MCF 10A (cell line): ENCODE data around the gene KCNJ4. TPM values are rescaled to one million over a fixed set of nuclear protein-coding genes. Genes with fewer than 3 reads are reported as not detected.
A peak's percentile ranks its signal among the peaks of the same experiment; 100 is the strongest.
"Not testable (repeated sequence)": the region's sequence is repeated elsewhere in the genome, so short reads cannot be mapped to it uniquely, and the experiment has no call there.

Source experiments
- BruUV-seq: library from RNA; stranded (reverse); fragments of 400-500 nt; replicated peaks from 2 replicates; lab custom pipeline; 2021; lab: Mats Ljungman, UMichigan
- CTCF ChIA-PET: fragments of 300-600 bp; sonication (Branson Sonifier 250); formaldehyde crosslinking; extraction: SDS; loops from one replicate; lab custom pipeline; 2021; ENCODE audit warnings: antibody characterized with exemption, inconsistent platforms; lab: Yijun Ruan, JAX
- POLR2A ChIA-PET: fragments of 300-600, 350-650 bp; sonication (Branson Sonifier 250); formaldehyde crosslinking; extraction: SDS; loops from one replicate; lab custom pipeline; 2020; ENCODE audit warnings: antibody characterized with exemption, inconsistent platforms; lab: Yijun Ruan, JAX
- DNase-seq: peaks from one replicate; pipeline ENCODE4 v3.0.0-alpha.2; 2018; ENCODE audit not compliant: unreplicated experiment
- H3K27ac Mint-ChIP-seq: one replicate; pipeline ENCODE4 v1.8.0; 2022; ENCODE audit warnings: mild to moderate bottlenecking, low read depth, mixed read lengths; ENCODE audit not compliant: unreplicated experiment
- H3K27me3 Mint-ChIP-seq: one replicate; pipeline ENCODE4 v1.8.0; 2022; ENCODE audit warnings: mixed read lengths; ENCODE audit not compliant: insufficient read depth, unreplicated experiment
- H3K36me3 Mint-ChIP-seq: one replicate; pipeline ENCODE4 v1.8.0; 2022; ENCODE audit warnings: mild to moderate bottlenecking, moderate library complexity, mixed read lengths; ENCODE audit not compliant: insufficient read depth, unreplicated experiment
- H3K4me1 Mint-ChIP-seq: one replicate; pipeline ENCODE4 v1.8.0; 2022; ENCODE audit warnings: mixed read lengths; ENCODE audit not compliant: insufficient read depth, unreplicated experiment
- H3K4me3 Mint-ChIP-seq: one replicate; pipeline ENCODE4 v1.8.0; 2022; ENCODE audit warnings: mild to moderate bottlenecking, moderate library complexity, mixed read lengths; ENCODE audit not compliant: unreplicated experiment
- H3K9me3 Mint-ChIP-seq: one replicate; pipeline ENCODE4 v1.8.0; 2022; ENCODE audit warnings: mixed read lengths; ENCODE audit not compliant: unreplicated experiment
- intact Hi-C: fragments of 100-400 bp; cut with micrococcal nuclease; formaldehyde crosslinking; loops from 2 replicates; pipeline ENCODE4 v1.14.1; 2022
- total RNA-seq: library from RNA; stranded (reverse); gene quantifications from 2 replicates; pipeline ENCODE4 v1.2.3, GENCODE V29; 2022
- TF ChIP-seq, protein P1 (sequence below): fragments of 200-600 bp; IDR thresholded peaks from one replicate; pipeline ENCODE4 v1.8.0; 2022; ENCODE audit warnings: antibody characterized with exemption, mild to moderate bottlenecking; ENCODE audit not compliant: unreplicated experiment

Gene KCNJ4
- total RNA-seq, 1 experiment from 2014 or later: not detected

DNA sequence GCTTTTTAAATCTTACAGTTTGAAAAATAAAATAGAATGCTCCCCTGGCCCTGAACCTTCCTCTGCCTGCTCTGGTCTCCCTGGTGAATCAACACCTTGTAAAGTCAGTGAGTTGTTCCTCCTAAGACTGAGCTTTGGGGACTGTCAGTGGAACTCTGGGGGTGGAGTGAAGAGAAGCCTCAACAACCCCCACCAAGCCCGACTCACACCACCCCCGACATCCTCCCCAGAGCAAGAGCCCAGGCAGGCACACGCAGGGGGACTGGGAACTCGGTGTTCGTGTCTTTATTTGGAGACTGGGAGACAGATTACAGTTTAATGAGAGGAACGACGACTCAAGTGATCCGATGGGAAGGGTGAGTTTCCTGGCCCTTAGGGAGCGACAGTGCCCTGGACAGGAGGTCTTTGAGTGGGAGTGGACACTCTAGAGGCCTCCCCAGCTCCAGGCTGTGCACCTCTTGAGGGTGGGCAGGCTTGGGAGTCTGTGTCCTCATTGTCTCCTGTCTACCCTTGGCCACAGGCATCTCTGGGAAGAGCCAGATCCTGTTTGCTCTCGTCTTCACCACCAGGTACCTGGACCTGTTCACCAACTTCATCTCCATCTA is 19.1 kb upstream of the KCNJ4 start:
- H3K9me3 Mint-ChIP-seq: no peaks in the 10 kb centered on the region
- DNase-seq: no peak
- BruUV-seq: no TSS peak
- H3K36me3 Mint-ChIP-seq: peaks cover 13% of the 10 kb centered on the region
- TF ChIP-seq, protein P1, sequence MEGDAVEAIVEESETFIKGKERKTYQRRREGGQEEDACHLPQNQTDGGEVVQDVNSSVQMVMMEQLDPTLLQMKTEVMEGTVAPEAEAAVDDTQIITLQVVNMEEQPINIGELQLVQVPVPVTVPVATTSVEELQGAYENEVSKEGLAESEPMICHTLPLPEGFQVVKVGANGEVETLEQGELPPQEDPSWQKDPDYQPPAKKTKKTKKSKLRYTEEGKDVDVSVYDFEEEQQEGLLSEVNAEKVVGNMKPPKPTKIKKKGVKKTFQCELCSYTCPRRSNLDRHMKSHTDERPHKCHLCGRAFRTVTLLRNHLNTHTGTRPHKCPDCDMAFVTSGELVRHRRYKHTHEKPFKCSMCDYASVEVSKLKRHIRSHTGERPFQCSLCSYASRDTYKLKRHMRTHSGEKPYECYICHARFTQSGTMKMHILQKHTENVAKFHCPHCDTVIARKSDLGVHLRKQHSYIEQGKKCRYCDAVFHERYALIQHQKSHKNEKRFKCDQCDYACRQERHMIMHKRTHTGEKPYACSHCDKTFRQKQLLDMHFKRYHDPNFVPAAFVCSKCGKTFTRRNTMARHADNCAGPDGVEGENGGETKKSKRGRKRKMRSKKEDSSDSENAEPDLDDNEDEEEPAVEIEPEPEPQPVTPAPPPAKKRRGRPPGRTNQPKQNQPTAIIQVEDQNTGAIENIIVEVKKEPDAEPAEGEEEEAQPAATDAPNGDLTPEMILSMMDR: no peak
- no peaks in the 10 kb centered on the region for H3K4me1 Mint-ChIP-seq
- H3K4me3 Mint-ChIP-seq: no peak overlapping the region
- ChIA-PET CTCF (interaction anchor here (1.1 kb wide), 1 partner anchor 62 kb away, joined by 3 read pairs; no protein-coding TSS in a partner anchor), POLR2A (interaction anchor here (1.2 kb wide), 1 partner anchor 8 kb away, joined by 6 read pairs; no protein-coding TSS in a partner anchor)
- no peak overlapping the region for H3K27ac Mint-ChIP-seq
- H3K27me3 Mint-ChIP-seq: no peaks in the 10 kb centered on the region
- intact Hi-C loops: no loop called here

DNA sequence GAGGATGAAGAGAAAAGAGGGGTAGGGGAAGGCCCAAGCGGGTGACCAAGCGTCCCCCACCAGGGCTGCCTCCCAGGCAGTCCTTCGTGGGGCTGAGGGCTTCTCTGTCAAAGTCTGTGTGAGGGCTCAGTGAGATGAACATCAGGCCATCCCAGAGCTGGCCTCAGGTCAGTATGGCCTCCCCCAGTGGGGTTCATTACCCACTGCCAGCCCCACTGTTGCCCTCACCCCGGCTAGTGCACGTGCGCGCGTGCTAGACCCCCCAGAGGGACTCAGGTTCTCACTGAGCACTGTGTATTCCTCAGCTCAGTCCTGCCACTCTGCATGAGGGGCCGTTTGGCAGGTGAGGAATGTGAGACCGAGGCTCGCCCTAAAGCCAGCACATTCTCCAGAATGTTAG is 16.2 kb upstream of the KCNJ4 start:
- CTCF ChIA-PET: no interaction called here
- no peaks in the 10 kb centered on the region for H3K4me1 Mint-ChIP-seq
- DNase-seq: no peak
- H3K9me3 Mint-ChIP-seq: no peaks in the 10 kb centered on the region
- no peak overlapping the region for H3K4me3 Mint-ChIP-seq
- intact Hi-C loops: no loop called here
- peaks cover 12% of the 10 kb centered on the region for H3K36me3 Mint-ChIP-seq
- no peaks in the 10 kb centered on the region for H3K27me3 Mint-ChIP-seq
- no TSS peak for BruUV-seq
- H3K27ac Mint-ChIP-seq: no peak overlapping the region
- POLR2A ChIA-PET: interaction anchor here (1.7 kb wide), 1 partner anchor 9 kb away, joined by 5 read pairs; no protein-coding TSS in a partner anchor
- TF ChIP-seq, protein P1: no peak

DNA sequence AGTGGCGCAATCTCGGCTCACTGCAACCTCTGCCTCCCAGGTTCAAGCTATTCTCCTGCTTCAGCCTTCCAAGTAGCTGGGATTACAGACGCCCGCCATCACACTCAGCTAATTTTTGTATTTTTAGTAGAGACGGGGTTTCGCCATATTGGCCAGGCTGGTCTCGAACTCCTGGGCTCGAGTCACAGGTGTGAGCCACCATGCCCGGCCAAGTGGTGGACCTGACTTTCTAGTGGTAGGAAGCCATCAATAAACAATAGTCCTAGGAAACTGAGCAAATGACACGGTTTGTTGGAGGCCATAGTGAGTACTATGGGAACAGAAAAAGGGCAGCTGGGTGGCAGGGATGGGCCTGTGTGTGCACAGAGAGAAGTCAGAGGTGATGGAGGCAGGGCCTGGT is 15.2 kb upstream of the KCNJ4 start:
- H3K4me3 Mint-ChIP-seq: peak overlapping the region; percentile 4
- ChIA-PET CTCF (interaction anchor here (1.0 kb wide), 1 partner anchor 418 kb away, joined by 5 read pairs; no protein-coding TSS in a partner anchor), POLR2A (interaction anchor here (1.4 to 3.0 kb wide), 2 partner anchors 8 to 31 kb away, joined by 3 to 10 read pairs; no protein-coding TSS in a partner anchor)
- H3K9me3 Mint-ChIP-seq, H3K27me3 Mint-ChIP-seq, H3K36me3 Mint-ChIP-seq, H3K4me1 Mint-ChIP-seq, BruUV-seq, DNase-seq, intact Hi-C loops, H3K27ac Mint-ChIP-seq: not testable (repeated sequence)

DNA sequence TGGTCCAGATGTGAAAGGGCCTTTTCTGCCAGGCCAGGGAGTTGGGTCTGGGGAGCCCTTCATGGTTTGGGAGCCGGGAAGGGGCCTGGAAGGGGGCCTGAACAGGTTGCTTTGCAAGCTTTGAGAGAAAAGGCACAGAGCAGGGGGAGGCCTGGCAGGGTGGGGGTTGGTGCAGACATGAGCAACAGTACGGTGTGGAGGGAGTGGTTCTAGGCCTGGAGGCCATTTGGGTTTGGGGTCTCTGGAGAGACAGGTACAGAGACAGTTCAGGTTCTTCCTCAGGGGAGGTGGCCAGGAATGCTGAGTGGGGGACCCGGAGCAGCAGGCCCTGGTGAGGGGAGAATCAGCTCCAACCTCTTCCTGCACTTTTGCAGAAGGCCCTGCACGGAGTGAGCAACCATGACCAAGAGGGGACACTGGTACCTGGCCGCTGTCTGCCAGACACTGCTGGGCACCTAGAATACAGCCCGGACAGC is 14.3 kb upstream of the KCNJ4 start:
- POLR2A ChIA-PET: interaction anchor here (1.4 to 3.0 kb wide), 2 partner anchors 9 to 32 kb away, joined by 3 to 10 read pairs; no protein-coding TSS in a partner anchor
- no peak overlapping the region for H3K4me3 Mint-ChIP-seq
- CTCF ChIA-PET: interaction anchor here (1.0 kb wide), 2 partner anchors 416 to 417 kb away, joined by 3 to 5 read pairs; no protein-coding TSS in a partner anchor
- H3K9me3 Mint-ChIP-seq: no peaks in the 10 kb centered on the region
- no peaks in the 10 kb centered on the region for H3K4me1 Mint-ChIP-seq
- no peak for DNase-seq
- no peak overlapping the region for H3K27ac Mint-ChIP-seq
- no TSS peak for BruUV-seq
- no peaks in the 10 kb centered on the region for H3K27me3 Mint-ChIP-seq
- H3K36me3 Mint-ChIP-seq: no peaks in the 10 kb centered on the region
- TF ChIP-seq, protein P1: no peak
- intact Hi-C loops: no loop called here
